Left renal pelvis (tissue), 4 donors: Measurements from ENCODE around the gene PARS2. TPM values are rescaled to one million over a fixed set of nuclear protein-coding genes. Genes with fewer than 3 reads are reported as not detected.

ENCODE experiments used
- DNase-seq, 4 donors: peaks; one replicate each; pipeline ENCODE4 v3.0.0-alpha.2; 2013; ENCODE audit warnings: low read depth in 4 of 4, low spot score in 3 of 4
- polyA plus RNA-seq, 4 donors: library from polyadenylated mRNA; unstranded; fragments of 120-200 nt; gene quantifications; one replicate each; pipeline ENCODE4 v1.2.1, GENCODE V29; 2013; ENCODE audit not compliant: insufficient read length in 4 of 4

PARS2 gene
- polyA plus RNA-seq, 4 donors: 4.6 to 10.9 (median 9.5) TPM

DNA sequence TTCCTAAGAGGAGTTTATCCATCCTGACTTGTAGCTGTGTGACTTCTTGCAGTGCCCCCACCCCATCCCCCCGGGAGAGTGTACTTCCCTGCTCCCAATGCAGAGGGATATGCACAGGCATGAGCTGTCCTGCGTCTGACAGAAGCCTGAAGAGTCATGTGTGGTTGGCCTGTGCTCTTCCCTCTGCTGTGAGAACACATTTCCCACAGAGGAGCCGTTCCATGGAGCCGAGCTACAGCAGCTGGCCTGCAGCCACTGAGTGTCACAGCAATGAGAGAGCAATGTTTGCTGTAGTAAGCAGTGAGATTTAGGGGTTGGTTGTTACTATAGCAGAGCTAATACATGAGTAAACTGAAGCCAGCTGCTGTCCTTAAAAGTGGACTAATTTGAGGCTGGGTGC lies 22.0 kb downstream of the PARS2 start:
- DNase-seq: no peak

GRCh38 chr1:54741531-54741930 lies 22.8 kb downstream of the PARS2 start:
- DNase-seq: no peak

DNA sequence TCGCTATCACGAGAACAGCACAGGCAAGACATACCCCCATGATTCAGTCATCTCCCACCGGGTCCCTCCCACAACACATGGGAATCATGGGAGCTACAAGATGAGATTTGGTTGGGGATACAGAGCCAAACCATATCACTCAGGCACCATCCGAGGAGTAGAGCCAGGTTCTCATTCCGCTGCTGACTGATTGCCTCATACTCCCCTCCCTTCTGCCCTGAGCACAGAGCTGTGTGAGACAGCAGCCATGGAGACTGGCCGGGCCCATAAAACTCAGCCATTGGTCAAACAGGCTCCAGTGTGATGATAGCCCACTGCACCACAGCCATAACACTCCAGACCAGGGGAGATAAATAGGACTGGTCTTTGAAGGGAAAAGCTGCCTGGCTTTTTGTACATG lies 26.1 kb downstream of the PARS2 start:
- DNase-seq: no peak

DNA sequence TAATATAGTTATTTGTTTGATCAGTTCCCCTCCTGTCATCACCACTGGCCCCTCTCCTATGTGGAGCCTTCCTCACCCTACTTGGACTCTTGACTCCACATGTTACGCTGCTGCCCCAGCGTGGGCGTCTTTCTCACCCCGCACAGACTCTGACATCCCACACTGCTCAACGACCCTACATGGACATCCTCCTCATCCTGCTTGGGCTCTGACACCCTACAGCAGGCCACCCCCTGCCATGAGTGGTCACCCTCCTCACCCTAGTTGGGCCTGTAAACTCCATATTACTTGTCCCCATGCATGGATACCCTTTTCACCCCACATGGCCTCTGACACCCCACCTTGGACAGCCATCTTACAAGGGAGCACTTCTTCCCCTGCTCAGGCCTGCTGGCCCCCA lies 27.6 kb downstream of the PARS2 start:
- no peak for DNase-seq

DNA sequence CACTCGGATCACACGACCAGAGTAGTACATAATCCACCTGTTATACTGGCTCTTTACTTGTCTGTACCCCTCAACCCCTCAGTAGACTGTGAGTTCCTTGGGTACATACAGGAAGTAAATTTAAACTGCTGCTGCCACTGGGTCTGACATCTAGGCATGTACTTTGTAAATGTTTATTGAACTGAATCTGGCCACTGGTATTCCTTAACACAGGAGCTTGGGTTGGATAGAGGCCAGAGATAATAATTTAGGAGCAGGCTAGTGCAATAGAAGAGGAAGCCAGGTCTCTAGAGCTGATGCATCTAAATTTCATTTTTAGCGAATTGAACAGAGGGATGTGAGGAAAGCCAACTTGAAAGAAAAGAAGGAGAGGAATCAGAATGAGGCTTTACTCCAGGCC lies 36.3 kb downstream of the PARS2 start:
- no peak for DNase-seq

- DNase-seq: no peak
These were observed 39.6 kb downstream of the PARS2 start for GRCh38 chr1:54724771-54725170.

DNA sequence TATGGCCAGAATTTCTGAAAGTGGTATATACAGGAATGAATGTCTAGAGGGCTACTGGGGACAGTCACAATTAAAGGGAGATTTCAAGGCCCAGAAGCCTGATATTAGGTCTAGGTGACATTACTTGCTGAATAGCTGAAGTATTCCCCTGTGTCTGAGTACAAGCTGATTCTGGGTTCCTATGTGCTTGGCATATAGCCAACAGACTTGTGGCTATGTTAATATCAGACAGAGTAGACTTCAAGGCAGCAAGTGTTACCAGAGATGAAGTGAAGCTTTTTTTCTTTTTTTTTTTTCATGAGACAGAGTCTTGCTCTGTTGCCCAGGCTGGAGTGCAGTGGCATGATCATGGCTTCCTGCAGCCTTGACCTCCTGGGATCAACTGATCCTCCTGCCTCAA lies 40.3 kb downstream of the PARS2 start:
- no peak for DNase-seq

GRCh38 chr1:54721719-54722118 lies 42.6 kb downstream of the PARS2 start:
- no peak for DNase-seq

DNA sequence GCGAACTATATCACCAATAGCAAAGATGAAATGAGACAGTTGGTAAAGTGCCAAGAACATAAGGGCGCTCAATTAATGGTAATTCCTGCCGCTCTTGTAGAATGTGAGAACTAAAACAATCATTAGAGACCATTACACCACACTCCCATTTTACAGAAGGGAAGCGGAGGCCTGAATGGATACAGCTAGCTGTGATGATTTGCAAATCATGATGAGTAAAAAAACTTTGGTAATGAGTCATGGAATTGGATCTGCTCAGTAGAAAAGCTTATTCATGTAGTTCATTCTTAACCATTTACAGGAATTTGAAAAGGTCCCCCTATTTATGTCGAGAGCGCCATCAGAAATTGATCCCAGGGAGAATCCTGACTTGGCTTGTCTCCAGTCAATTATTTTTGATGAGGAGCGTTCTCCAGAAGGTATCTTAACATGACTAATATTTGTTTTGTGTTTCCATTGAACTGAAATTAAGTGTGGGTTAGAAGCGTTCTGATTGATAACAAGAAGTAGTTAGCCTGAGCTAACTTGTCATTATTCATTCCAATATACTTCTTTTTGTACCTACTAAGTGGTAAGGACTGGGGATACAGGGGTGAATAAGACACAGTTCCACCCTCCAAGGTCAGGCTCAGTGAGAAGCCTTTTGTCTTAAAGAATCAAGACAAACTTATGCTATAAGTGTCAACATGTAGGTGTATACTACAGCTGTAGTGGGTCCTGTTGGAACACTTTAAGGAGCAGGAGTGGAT lies 47.9 kb downstream of the PARS2 start:
- DNase-seq: no peak

GRCh38 chr1:54715493-54716298 lies 48.6 kb downstream of the PARS2 start, which contains the start of gene TTC4:
Gene TTC4 (plus strand): TSS chr1:54715861. CDS start chr1:54715909, 48 bp downstream.
- peak; percentile 64 to 73 (median 68) for DNase-seq

DNA sequence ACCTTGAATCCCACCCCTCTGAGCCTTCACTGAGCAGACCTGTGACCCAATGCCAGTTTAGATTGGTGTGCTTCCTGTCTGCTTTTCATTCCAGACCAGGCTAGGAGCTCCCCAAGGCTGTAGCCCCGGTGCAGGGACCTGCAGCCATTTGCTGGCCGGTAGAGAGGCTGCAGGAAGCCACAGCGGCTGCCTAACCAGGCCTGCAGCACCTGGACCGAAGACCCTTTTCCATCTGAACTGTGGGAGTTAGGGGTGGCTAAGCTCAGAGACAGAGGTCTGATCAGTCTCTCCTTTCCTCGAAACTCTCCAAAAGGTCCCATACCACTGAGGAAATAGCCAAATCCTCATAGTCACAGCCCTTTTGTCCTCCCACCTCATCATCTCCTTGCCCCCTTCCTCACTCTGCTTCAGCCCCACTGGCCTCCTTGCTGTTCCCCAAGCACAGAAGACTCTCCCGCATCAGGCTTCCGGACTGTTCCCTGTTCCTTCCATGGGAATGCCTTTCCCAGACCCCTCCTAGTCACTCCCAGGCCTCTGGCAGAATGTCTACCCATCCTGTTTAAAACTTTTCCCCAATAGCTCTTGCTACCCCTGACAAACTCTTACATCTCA lies 49.3 kb downstream of the PARS2 start:
- DNase-seq: no peak

DNA sequence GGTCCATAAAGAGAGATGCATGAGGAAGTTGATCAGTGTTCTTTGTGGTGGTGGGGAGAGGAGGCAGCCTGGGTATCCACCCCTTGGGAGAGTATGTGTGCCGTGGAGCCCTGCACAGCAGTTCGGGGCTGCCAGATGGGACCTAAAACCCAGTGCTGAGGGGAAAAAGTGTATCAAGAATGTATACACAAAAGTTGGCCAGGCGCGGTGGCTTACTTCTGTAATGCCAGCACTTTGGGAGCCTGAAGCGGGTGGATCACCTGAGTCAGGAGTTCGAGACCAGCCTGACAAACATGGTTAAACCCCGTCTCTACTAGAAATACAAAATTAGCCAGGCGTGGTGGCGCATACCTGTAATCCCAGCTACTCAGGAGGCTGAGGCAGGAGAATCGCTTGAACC lies 52.8 kb downstream of the PARS2 start:
- DNase-seq: no peak

- DNase-seq: no peak
These were observed 53.5 kb downstream of the PARS2 start for GRCh38 chr1:54710841-54711240.

GRCh38 chr1:54710434-54710833 lies 53.9 kb downstream of the PARS2 start:
- no peak for DNase-seq

DNA sequence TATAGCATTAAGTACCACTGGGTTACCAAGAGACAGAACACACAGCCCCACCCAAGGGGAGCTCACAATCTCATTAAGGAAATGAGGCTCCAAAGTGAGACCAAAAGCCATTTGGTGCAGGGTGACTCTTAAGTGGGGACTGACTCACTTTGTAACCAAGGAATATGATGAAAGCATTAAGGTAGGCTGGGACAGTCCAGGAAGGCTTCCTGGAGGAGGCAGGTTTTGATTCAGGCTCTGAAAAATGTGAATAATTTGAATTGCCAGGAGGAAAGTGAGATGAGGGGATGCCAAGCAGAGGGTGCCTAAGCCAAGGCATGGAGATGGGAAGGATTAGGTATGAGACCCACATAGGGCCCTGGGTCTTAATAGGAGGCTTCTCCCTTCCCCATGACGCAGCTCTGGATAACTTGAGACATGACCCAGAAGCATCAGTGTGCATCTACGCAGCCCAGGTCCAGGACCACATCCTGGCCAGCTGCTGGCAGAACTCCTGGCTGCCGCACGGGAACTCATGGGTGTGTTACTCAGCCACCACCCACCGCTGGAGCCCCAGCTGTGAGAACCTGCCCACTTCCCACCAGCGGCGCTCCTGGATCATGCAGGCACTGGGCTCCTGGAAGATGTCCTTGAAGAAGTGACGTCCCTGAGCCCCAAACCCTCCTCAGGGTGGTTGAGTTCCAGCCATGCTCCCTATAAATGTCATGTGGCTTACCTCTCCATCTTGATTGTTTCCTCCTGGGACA lies 54.6 kb downstream of the PARS2 start:
- DNase-seq: no peak

- DNase-seq: no peak
These were observed 55.9 kb downstream of the PARS2 start for GRCh38 chr1:54708385-54708784.

Other genes starting within 250 kb of the PARS2 start
- 10 to 100 TPM in 2 of 4 donors, 1 to 10 TPM in 2; 2.9 to 14.4 (median 10.8) TPM for gene ACOT11, start 216.3 kb downstream of the PARS2 start, polyA plus RNA-seq
- 10 to 100 TPM in 3 of 4 donors, under 1 TPM in 1; 0.91 to 35.5 (median 21.3) TPM for gene FAM151A, start 141.0 kb downstream of the PARS2 start, polyA plus RNA-seq
- 10 to 100 TPM in 1 of 4 donors, 1 to 10 TPM in 3; 1.9 to 13.4 (median 5.0) TPM for gene MROH7, start 122.7 kb downstream of the PARS2 start, polyA plus RNA-seq
- 10 to 100 TPM; 27.6 to 38.7 (median 36.9) TPM for gene TTC4, start 48.7 kb downstream of the PARS2 start, polyA plus RNA-seq
- gene TTC22, start 36.8 kb upstream of the PARS2 start, polyA plus RNA-seq: 1 to 10 TPM in 3 of 4 donors, under 1 TPM in 1; 0.49 to 8.6 (median 5.0) TPM
- gene DHCR24, start 122.7 kb upstream of the PARS2 start, polyA plus RNA-seq: 10 to 100 TPM; 33.2 to 88.0 (median 70.4) TPM
- 1 to 10 TPM in 2 of 4 donors, under 1 TPM in 1, not detected in 1; 0.56 to 1.3 (median 1.1) TPM for gene TMEM61, start 216.1 kb upstream of the PARS2 start, polyA plus RNA-seq
- 1 to 10 TPM in 3 of 4 donors, under 1 TPM in 1; 0.08 to 5.0 (median 4.0) TPM for gene BSND, start 234.4 kb upstream of the PARS2 start, polyA plus RNA-seq